ENCODE results near the gene PRKCA. TPM values are rescaled to one million over a fixed set of nuclear protein-coding genes. Genes with fewer than 3 reads are reported as not detected.

PRKCA gene
- total and polyA plus RNA-seq, 2 donors from 2014 or later = 8.0 to 50.8 TPM

- Histone ChIP-seq H3K36me3 (ENCODE audit: control insufficient read depth in 2 of 3, insufficient read depth in 3 of 3, low read length in 3 of 3) (peaks cover 0 to 12% (median 6%) of the 10 kb centered on the region in 3 donors), H3K27me3 (ENCODE audit: control insufficient read depth, insufficient read depth, low read length) (no peaks in the 10 kb centered on the region), H3K4me1 (ENCODE audit: control insufficient read depth in 2 of 3, insufficient read depth in 2 of 3, low read depth in 1 of 3, low read length in 3 of 3) (peaks cover 0 to 9% (median 8%) of the 10 kb centered on the region in 3 donors), H3K27ac (ENCODE audit: low read depth in 2 of 2, low read length in 2 of 2) (peak overlapping the region; percentile 60 to 71), H3K4me3 (ENCODE audit: low read length in 3 of 3) (no peak overlapping the region), H3K9me3 (ENCODE audit: control insufficient read depth in 2 of 3, insufficient read depth in 1 of 3, low read length in 3 of 3) (no peaks in the 10 kb centered on the region), H3K9ac (ENCODE audit: low read length in 3 of 3) (no peak overlapping the region)
- TF ChIP-seq, protein P1, sequence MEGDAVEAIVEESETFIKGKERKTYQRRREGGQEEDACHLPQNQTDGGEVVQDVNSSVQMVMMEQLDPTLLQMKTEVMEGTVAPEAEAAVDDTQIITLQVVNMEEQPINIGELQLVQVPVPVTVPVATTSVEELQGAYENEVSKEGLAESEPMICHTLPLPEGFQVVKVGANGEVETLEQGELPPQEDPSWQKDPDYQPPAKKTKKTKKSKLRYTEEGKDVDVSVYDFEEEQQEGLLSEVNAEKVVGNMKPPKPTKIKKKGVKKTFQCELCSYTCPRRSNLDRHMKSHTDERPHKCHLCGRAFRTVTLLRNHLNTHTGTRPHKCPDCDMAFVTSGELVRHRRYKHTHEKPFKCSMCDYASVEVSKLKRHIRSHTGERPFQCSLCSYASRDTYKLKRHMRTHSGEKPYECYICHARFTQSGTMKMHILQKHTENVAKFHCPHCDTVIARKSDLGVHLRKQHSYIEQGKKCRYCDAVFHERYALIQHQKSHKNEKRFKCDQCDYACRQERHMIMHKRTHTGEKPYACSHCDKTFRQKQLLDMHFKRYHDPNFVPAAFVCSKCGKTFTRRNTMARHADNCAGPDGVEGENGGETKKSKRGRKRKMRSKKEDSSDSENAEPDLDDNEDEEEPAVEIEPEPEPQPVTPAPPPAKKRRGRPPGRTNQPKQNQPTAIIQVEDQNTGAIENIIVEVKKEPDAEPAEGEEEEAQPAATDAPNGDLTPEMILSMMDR (IDR thresholded peaks at IDR 0.05; ENCODE audit: borderline replicate concordance, extremely low read depth, insufficient read depth) = no peak
- intact Hi-C loops (cut with DNase I) = no loop called here
- no peak for FAIRE-seq
- peak in 2 of 5 donors; percentile 28 to 42 for DNase-seq
Measured at GRCh38 chr17:66691644-66692420, 389.4 kb downstream of the PRKCA start.

- intact Hi-C loops (cut with DNase I) = no loop called here
- Histone ChIP-seq H3K27ac (ENCODE audit: low read depth in 2 of 2, low read length in 2 of 2) (peak overlapping the region in 1 of 2 donors; percentile 71), H3K9ac (ENCODE audit: low read length in 3 of 3) (no peak overlapping the region), H3K4me1 (ENCODE audit: control insufficient read depth in 2 of 3, insufficient read depth in 2 of 3, low read depth in 1 of 3, low read length in 3 of 3) (peaks cover 0 to 9% (median 8%) of the 10 kb centered on the region in 3 donors), H3K9me3 (ENCODE audit: control insufficient read depth in 2 of 3, insufficient read depth in 1 of 3, low read length in 3 of 3) (no peaks in the 10 kb centered on the region), H3K4me3 (ENCODE audit: low read length in 3 of 3) (no peak overlapping the region), H3K36me3 (ENCODE audit: control insufficient read depth in 2 of 3, insufficient read depth in 3 of 3, low read length in 3 of 3) (peaks cover 0 to 12% (median 4%) of the 10 kb centered on the region in 3 donors), H3K27me3 (ENCODE audit: control insufficient read depth, insufficient read depth, low read length) (no peaks in the 10 kb centered on the region)
- peak in 1 of 5 donors; percentile 12 for DNase-seq
- FAIRE-seq = no peak
- TF ChIP-seq, protein P1 (IDR thresholded peaks at IDR 0.05; ENCODE audit: borderline replicate concordance, extremely low read depth, insufficient read depth) = no peak
Measured at GRCh38 chr17:66692421-66692690, 389.9 kb downstream of the PRKCA start.

DNA sequence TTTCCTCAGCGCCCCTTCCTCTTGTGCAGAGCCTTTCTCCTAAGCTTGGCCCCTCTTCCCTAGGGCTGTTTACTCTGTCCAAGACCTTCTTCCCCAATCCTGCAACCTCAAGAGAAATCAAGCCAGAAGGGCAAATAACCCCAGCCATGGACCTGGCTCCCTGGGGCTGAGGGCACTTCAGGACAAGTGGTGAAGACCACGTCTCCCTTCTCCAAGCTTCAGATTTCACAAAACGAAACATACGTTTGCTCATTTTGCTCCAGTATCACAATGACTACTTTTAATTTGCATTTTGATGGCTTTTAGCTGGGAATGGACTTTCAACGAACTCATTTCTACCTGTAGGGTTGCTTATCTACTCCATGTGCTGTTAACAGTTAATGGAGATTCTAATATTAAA lies 392.7 kb downstream of the PRKCA start:
- Histone ChIP-seq H3K27me3 (ENCODE audit: control insufficient read depth, insufficient read depth, low read length) (no peaks in the 10 kb centered on the region), H3K9ac (ENCODE audit: low read length in 3 of 3) (no peak overlapping the region), H3K27ac (ENCODE audit: low read depth in 2 of 2, low read length in 2 of 2) (no peak overlapping the region), H3K4me1 (ENCODE audit: control insufficient read depth in 2 of 3, insufficient read depth in 2 of 3, low read depth in 1 of 3, low read length in 3 of 3) (peaks cover 0 to 9% (median 8%) of the 10 kb centered on the region in 3 donors), H3K9me3 (ENCODE audit: control insufficient read depth in 2 of 3, insufficient read depth in 1 of 3, low read length in 3 of 3) (no peaks in the 10 kb centered on the region), H3K4me3 (ENCODE audit: low read length in 3 of 3) (no peak overlapping the region), H3K36me3 (ENCODE audit: control insufficient read depth in 2 of 3, insufficient read depth in 3 of 3, low read length in 3 of 3) (no peaks in the 10 kb centered on the region)
- no peak for FAIRE-seq
- intact Hi-C loops (cut with DNase I) = no loop called here
- TF ChIP-seq, protein P1 (IDR thresholded peaks at IDR 0.05; ENCODE audit: borderline replicate concordance, extremely low read depth, insufficient read depth) = no peak
- DNase-seq = peak in 1 of 5 donors; percentile 7
